ENCODE data around the gene MLXIP.

Gene MLXIP

DNA sequence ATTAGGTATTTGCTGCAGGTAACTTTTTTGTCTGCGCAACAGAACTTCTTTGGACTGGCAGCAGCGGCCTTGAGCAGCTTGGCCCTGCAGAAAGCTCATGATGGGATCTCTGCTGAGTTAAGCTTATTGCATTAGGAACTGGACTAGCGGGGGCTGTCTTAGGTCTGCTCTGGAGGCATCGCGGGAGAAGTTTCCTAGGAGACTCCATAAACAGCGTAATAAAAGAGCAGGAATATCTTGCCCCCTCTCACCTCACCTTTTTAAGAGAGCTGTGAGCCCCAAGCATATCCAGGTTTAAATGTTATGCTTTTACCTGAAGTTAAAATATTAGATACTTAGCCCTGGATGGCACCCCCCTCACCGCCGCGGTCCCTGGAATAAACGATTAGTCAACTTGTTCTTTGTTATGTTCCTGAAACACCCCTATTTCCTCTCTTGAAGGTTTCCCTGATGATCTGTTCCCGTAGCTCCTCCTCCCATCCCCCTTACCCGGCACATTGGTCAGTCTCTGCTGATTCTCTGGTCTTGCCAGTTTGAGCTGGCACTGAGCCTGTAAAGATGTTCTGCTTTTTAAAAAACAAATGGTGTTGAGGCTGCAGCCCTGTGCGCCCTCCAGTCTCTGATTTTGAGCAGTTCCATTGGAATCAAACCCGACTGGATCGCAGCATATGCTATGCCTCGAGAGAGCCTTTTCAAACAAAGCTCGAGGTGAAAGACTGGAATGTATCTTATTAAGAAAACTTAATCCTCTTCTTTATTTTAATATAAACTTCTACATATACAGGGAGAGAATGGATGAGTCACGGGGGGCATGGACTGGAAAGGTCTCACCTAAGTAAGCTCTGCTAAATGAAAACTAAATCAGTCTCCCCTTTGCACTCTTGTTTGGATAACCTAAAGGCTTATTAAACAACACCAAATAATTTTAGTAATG is 1.9 kb downstream of the MLXIP start:
- DNase-seq = no peak

- no peak for DNase-seq
These were observed 2.6 kb downstream of the MLXIP start for GRCh38 chr12:122081083-122081696.

- DNase-seq = no peak
These were observed 3.2 kb downstream of the MLXIP start for GRCh38 chr12:122081697-122082221.

DNA sequence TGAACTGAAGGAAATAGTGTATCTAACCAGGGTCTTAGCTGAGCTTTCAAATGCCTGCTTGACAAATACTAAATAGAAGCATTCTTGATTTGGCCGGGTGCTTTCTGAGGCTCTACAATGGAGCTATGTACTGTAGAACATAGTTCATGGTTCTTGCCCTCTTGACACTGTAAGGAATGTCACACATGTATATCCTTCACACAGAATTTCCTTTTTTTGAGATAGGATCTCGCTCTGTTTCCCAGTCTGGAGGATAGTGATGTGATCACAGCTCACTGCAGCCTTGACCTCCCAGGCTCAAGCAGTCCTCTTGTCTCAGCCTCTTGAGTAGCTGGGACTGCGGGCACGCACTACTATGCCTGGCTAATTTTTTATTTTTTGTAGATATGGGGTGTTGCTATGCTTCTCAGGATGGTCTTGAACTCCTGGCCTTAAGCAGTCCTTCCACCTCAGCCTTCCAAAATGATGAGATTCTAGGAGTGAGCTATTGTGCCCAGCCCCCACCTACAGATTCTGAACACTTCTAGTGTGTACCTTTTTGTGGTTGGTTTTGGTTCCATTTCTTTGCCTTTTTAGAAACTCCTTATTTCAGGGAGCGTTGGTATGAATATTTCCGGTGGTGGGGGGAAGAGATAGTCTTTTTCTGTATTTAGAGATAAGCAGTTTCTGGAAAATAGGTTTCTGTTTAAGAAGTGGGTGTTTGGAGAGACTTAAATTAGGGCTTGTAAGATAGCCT is 4.2 kb downstream of the MLXIP start:
- no peak for DNase-seq

- DNase-seq = no peak
These were observed 6.4 kb downstream of the MLXIP start for GRCh38 chr12:122084857-122085405.

DNA sequence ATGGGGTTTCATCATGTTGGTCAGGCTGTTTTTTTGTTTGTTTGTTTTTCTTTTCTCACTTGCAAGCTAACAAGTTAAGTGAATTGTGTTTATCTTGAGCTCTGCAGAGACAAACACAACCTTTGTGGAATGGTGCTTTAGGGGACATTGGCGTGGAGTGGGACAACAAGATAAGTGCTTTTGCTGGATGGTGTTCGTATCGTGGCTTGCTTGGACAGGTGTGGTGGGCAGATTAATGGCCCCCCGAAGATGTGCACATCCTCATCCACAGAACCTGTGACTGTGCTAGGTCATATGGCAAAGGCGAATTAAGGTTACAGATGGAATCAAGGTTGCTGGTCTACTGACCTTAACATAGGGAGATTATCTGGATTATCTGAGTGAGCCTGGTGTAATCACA is 7.0 kb downstream of the MLXIP start:
- DNase-seq = no peak

DNA sequence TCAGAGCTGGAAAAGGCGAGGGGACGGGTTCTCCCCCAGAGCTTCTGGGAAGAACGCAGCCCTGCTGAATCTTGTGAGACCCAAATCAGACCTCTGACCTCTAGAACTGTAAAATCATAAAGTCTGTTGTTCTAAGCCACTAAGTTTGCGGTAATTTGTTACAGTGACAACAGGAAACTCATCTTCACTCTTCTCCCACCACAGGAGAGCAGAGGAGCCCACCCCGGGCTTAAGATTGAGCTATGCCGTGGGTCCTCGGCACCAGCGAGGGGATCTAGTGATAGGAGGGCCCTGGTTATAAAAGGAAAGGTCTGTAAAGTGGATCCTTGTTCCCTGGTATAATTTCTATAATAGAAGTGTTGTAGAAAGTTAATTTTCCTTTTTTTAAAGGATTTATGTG is 7.6 kb downstream of the MLXIP start:
- DNase-seq = no peak

DNA sequence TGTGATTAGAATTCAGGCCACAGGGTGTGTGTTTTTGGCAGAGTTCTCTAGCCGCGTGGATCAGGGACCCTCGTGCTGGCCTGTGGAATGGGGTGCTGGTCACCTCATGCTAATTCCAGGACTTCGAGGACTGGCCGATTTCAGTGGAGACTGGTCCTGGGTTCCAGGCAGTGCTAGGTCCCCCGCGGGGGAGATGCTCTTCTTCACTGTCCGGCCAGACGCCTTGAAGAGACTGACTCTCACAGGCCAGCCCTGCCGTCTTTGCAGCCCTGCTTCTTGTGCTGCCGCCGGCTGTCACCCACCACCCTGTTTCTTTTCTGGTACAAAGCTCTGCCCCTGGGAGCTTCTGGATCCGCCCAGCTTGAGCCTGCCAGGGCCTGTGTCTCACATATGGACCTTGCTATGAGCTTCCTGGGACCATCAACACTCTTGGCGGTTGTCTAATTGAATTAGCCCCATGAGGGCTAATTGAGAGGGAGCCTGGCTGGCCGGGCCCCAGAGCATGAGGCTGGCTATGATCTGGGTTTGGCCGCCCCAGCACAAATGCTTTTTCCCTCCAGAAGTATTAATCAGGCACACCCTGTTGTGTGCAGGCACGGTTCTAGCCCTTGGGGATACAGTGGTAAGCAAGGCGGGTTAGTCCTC is 8.2 kb downstream of the MLXIP start:
- no peak for DNase-seq

- DNase-seq = no peak
These were observed 9.0 kb downstream of the MLXIP start for GRCh38 chr12:122087431-122088178.

- DNase-seq = no peak
These were observed 9.7 kb downstream of the MLXIP start for GRCh38 chr12:122088179-122088810.

- DNase-seq = no peak
These were observed 10.5 kb downstream of the MLXIP start for GRCh38 chr12:122089077-122089476.

DNA sequence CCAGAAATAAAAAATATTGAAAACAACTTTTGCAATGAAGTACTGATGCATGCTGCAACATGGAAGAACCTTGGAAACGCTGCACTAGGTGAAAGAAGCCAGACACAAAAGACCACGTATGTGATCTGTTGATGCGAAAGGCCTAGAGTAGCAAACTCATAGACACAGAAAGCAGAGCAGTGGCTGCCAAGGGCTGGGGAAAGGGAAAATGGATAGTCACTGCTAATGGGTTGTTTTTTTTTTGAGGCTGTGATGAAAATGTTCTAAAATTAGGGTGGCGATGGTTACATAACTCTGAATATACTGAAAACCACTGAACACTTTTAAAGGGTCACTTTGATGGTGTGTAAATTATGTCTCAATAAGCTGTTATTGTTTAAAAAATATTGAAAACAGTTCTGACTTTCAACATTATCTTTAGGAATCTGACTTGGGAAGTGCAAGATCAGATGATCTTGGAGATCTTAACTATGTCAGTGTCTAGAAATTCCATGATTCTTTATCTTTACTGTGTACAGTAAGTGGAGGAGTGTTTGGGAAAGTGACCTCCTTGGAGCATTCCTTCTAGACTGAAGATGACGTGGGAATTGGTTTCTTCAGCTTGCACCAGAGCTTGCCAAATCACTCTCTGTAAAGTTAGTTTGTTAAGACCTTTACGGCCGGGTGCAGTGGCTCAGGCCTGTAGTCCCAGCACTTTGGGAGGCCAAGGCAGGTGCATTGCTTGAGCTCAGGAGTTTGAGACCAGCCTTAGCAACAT is 12.4 kb downstream of the MLXIP start:
- DNase-seq = no peak

DNA sequence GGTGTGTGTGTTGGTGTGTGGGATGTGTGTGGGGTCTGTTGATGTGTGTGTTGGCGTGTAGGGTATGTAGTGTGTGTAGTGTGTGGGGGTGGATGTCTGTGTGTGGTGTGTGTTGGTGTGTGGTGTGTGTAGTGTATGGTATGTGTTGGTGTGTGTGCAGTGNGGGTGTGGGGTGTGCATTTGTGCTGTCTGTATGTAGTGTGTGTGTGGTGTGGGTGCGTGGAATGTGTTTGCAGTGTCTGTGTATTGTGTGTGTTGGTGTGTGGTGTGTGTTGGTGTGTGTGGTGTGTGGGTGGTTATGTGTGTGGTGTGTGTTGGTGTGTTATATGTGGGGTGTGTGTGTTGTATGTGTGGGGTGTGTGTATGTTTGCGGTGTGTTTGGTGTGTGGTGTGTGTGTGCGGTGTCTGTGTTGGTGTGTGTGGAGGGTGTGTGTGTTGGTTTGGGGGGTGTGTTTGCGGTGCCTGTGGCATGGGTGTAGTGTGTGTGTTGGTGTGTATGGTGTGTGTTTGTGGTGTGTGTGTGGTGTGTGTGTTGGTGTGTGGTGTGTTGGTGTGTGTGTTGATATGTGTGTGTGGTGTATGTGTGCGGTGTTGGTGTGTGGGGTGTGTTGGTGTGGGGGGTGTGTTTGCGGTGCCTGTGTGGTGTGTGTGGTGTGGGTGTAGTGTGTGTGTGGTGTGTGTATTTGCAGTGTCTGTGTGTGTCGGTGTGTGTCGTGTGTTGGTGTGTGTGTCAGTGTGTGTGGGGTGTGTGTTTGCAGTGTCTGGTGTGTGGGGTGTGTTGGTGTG is 14.7 kb downstream of the MLXIP start:
- DNase-seq = no peak

GRCh38 chr12:122094137-122094734 is 15.7 kb downstream of the MLXIP start:
- DNase-seq = no peak

DNA sequence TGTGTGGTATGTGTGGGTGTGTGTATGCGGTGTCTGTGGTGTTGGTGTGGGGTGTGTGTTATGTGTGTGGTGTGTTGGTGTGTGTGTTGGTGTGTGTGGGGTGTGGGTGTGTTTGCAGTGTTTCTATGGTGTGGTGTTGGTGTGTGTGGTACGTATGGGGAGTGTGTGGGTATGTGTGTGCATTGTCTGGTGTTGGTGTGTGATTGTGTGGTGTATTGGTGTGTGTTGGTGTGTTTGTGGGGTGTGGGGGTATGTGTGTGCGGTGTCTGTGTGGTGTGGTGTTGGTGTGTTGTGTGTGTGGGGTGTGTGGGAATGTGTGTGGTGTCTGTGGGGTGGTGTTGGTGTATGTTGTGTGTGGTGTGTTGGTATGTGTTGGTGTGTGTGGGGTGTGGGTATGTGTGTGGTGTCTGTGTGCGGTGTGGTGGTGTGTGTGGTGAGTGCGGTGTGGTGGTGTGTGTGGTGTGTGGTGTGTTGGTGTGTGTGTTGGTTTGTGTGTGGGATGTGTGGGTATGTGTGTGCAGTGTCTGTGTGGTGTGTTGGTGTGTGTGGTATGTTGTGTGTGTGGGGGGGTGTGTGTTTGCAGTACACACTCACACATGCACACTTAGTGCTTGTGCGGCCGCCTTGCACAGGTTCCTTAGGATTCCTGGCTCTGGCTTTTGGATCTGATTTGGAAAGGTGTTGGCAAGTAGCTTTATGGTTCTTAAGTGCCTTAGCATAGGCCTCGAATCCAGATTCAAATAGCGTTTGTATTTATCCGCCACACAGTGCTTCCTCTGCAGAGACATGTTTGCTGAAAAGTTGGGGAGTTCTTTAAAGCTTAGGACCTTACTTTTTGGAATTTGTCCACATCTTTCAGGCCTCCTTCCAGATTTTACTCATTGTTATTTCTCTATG is 16.4 kb downstream of the MLXIP start:
- DNase-seq = no peak

DNA sequence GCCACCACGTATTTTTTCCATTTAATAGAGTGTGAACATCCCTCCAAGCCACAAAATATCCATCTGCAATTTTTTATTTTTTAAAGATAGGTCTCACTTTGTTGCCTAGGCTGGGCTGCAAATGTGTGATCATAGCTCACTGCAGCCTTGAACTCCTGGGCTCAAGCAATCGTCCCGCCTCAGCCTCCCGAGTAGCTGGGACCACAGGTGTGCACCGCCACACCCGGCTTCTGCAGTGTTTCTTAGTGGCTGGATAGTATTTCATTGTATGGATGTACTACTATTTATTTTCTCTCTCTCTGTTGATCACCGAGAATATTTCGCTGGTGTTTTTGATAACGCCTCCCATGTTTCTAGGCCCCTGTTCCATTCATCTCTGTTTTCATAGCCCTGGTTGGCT is 17.5 kb downstream of the MLXIP start:
- no peak for DNase-seq

DNA sequence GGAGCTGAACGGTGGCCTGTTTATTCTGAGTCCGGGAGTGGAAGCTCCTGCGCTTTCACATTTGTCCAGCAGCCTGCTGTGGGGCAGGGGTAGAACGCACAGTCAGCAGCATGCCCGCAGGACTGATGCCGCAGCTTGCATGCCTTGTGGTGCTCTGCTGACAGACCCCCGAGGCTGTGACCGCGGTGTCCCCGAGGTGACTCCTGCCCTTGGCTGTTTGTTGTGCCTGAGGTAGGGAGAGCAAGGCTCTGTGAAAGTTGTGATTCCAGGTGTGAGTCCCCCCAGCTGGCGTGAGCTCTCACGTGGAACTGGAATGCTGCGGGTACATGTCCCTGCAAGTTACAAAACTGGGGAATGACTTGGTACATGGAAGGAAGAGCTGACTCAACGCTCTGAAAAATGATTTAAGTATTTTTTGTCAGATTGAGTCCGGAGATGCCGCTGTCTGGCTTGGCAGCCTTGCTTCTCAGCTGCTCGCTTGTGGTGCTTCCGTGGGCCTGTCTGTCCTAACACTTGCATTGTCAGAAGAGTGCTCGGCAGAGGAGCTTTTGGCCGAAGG is 18.1 kb downstream of the MLXIP start:
- no peak for DNase-seq

DNA sequence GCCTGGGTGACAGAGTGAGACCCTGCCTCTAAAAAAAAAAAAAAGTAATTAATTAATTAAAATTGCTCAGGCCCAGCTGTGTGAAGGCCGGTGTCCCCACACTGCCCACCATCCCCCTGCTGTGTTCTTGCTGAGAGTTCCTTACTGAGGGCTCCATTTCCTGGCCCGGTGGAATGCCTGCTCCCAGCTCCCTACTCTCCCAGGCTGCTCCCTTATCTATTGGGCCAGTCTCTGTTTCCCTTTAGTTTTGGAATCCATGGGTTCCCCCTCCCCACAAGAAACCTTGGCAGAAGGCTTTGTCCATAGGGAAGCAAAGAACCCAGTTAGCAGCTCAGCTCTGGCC is 19.0 kb downstream of the MLXIP start:
- DNase-seq = no peak

Data from SHP77 treated with DMSO at 0.1 percent for 48 hours (cell line).